MM.1S (cell line): Measurements from ENCODE around the gene FRMD4B.

Experiments
- CTCF ChIP-seq: fragments of 300-600 bp; sonication (generic); IDR thresholded peaks from 2 replicates; pipeline ENCODE4 v1.5.1; 2016; ENCODE audit warnings: antibody characterized with exemption, low read length, mixed read lengths
- EZH2 ChIP-seq: fragments of 300-600 bp; sonication (generic); optimal IDR thresholded peaks from 2 replicates; pipeline ENCODE3; 2017; ENCODE audit warnings: low read depth, mild to moderate bottlenecking, antibody characterized with exemption, low read length, mixed read lengths
- EZH2phosphoT487 ChIP-seq: fragments of 300-600 bp; sonication (generic); IDR thresholded peaks from 2 replicates; pipeline ENCODE4 v1.6.1; 2018; ENCODE audit warnings: antibody characterized with exemption, low read length

GRCh38 chr3:69391554-69391953, 5.7 kb upstream of the FRMD4B start:
- TF ChIP-seq CTCF (no peak), EZH2 (no peak), EZH2phosphoT487 (no peak)
